Psoas muscle (tissue), 8 donors: ENCODE results near the gene HSD17B1. TPM values are rescaled to one million over a fixed set of nuclear protein-coding genes. Genes with fewer than 3 reads are reported as not detected.
"Not testable (repeated sequence)": the region's sequence is repeated elsewhere in the genome, so short reads cannot be mapped to it uniquely, and the experiment has no call there.

Source experiments
- ATAC-seq, 4 donors: fragments of 200-7000 bp; cut with Tn5 transposase; one replicate each; pipeline ENCODE4 v1.9.1; 2020; ENCODE audit warnings: moderate library complexity in 3 of 4, mild to moderate bottlenecking in 2 of 4
- DNase-seq, 2 donors: peaks; one replicate each; pipeline ENCODE4 v3.0.0-alpha.2; 2020
- H3K27ac ChIP-seq: fragments of 200-600 bp; one replicate; pipeline ENCODE4 v1.8.0; 2022
- H3K27me3 ChIP-seq, 3 donors: fragments of 200-600 bp in 1 of 3; one replicate each; pipeline versions ENCODE4 v1.6.1 to v1.8.0; 2013 to 2022; ENCODE audit warnings: low read length in 2 of 3, mild to moderate bottlenecking in 2 of 3, moderate library complexity in 1 of 3; ENCODE audit not compliant: insufficient read depth in 3 of 3
- H3K36me3 ChIP-seq, 2 donors: fragments of 200-600 bp in 1 of 2; one replicate each; pipeline versions ENCODE4 v1.6.1 to v1.8.0; 2013 to 2022; ENCODE audit warnings: low read depth in 1 of 2, mild to moderate bottlenecking in 1 of 2, moderate library complexity in 1 of 2; ENCODE audit not compliant: insufficient read depth in 1 of 2
- H3K4me1 ChIP-seq: fragments of 200-600 bp; one replicate; pipeline ENCODE4 v1.8.0; 2022
- H3K4me3 ChIP-seq: fragments of 200-600 bp; one replicate; pipeline ENCODE4 v1.8.0; 2022; ENCODE audit warnings: mild to moderate bottlenecking
- H3K9me3 ChIP-seq: fragments of 200-600 bp; one replicate; pipeline ENCODE4 v1.8.0; 2022
- WGBS, 3 donors: extraction: QIAGEN DNeasy Blood & Tissue Kit; methylation state at CpG; one replicate each; pipeline versions ENCODE4 v1.1.6 to v1.1.7; 2013; 5-methylcytosine and 5-hydroxymethylcytosine counted together
- intact Hi-C, 2 donors: fragments of 100-400 bp; cut with DNase I; formaldehyde crosslinking; loops; one replicate each; pipeline versions ENCODE4 v1.11.0 to v1.14.2; 2022
- polyA plus RNA-seq, 3 donors: library from polyadenylated mRNA; stranded (reverse); fragments of 200-250 nt; gene quantifications; one replicate each; pipeline ENCODE4 v1.2.3, GENCODE V29; 2013
- total RNA-seq, 4 donors: library from RNA; stranded (reverse); fragmentation: NEBNext Ultra II Directional in 2 of 4; extraction: Animal tissue kit (Norgen Biotek cat#: 25700) in 2 of 4; gene quantifications; one replicate each; pipeline versions ENCODE4 v1.2.1 to v1.2.4, GENCODE V29; 2021 to 2023
- TF ChIP-seq, protein P1 (sequence below): fragments of 200-600 bp; IDR thresholded peaks from one replicate; pipeline ENCODE4 v1.8.0; 2022; ENCODE audit warnings: antibody characterized with exemption
- donor health status: healthy with polysubstance abuse.
- donor health status: DM: no; HTN: no; CAD: no; lungs with moderate emphysema.
- donor health status: Bipolar disorder and iron deficiency.
- donor health status: healthy.
- donor health status: DM: yes; HTN: yes; CAD: no.
- donor health status: DM: no; HTN: no; CAD: no.
- donor health status: DM: no; HTN: no; CAD: no.
- donor health status: DM: yes; HTN: yes; CAD: no.

Gene HSD17B1
- total and polyA plus RNA-seq, 7 donors: 0.54 to 2.1 (median 1.2) TPM

DNA sequence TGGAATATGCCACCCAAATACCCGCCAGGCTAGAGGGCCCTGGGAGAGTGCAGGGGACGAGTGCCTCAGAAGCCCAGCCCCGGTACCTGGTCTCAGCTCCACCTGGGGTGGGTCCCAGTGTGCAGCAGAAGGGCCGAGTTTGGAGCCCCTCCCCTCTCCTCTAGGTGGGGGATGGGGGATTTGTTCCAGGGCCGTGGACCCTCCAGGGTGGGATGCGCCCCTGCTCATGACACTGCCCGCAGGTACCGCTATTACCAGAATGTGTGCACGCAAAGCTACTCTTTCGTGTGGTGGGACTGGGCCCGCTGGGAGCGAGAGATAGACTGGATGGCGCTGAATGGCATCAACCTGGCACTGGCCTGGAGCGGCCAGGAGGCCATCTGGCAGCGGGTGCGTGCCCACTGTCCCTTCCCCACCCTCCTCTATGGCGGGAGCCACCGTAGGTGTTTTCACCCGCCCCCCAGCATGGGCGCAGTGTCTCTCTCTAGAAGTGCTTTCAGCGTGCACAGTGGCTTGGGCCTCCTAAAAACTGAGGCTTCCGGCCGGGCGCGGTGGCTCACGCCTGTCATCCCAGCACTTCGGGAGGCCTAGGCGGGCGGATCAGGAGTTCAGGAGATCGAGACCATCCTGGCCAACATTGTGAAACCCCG, 15.4 kb upstream of the HSD17B1 start:
- TF ChIP-seq, protein P1, sequence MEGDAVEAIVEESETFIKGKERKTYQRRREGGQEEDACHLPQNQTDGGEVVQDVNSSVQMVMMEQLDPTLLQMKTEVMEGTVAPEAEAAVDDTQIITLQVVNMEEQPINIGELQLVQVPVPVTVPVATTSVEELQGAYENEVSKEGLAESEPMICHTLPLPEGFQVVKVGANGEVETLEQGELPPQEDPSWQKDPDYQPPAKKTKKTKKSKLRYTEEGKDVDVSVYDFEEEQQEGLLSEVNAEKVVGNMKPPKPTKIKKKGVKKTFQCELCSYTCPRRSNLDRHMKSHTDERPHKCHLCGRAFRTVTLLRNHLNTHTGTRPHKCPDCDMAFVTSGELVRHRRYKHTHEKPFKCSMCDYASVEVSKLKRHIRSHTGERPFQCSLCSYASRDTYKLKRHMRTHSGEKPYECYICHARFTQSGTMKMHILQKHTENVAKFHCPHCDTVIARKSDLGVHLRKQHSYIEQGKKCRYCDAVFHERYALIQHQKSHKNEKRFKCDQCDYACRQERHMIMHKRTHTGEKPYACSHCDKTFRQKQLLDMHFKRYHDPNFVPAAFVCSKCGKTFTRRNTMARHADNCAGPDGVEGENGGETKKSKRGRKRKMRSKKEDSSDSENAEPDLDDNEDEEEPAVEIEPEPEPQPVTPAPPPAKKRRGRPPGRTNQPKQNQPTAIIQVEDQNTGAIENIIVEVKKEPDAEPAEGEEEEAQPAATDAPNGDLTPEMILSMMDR: no peak
- WGBS, 3 donors: 50 to 75% (median 56%) methylated on average over 30 of the region's 31 CpGs
- Histone ChIP-seq H3K27ac (peak overlapping the region; percentile 92), H3K4me3 (peak overlapping the region; percentile 74), H3K27me3 (no peaks in the 10 kb centered on the region), H3K4me1 (peaks cover 25% of the 10 kb centered on the region), H3K36me3 (peaks cover 0 to 42% of the 10 kb centered on the region in 2 donors), H3K9me3 (no peaks in the 10 kb centered on the region)
- ATAC-seq (peak in 2 of 4 donors; percentile 1), DNase-seq (peak in 1 of 2 donors; percentile 61)
- intact Hi-C loops: no loop called here

- H3K36me3 ChIP-seq: peaks cover 0 to 49% of the 10 kb centered on the region in 2 donors
- TF ChIP-seq, protein P1: no peak
These were observed 14.8 kb upstream of the HSD17B1 start for GRCh38 chr17:42537826-42538451.

GRCh38 chr17:42538482-42538881, 14.2 kb upstream of the HSD17B1 start:
- H3K4me3 ChIP-seq: no peak overlapping the region
- intact Hi-C loops: no loop called here
- TF ChIP-seq, protein P1: no peak
- WGBS, 3 donors: 94 to 97% (median 94%) methylated on average over 14 of the region's 14 CpGs
- no peak for ATAC-seq
- H3K27me3 ChIP-seq: no peaks in the 10 kb centered on the region
- H3K4me1 ChIP-seq: peaks cover 27% of the 10 kb centered on the region
- H3K9me3 ChIP-seq: no peaks in the 10 kb centered on the region
- peak overlapping the region; percentile 92 for H3K27ac ChIP-seq
- H3K36me3 ChIP-seq: peaks cover 0 to 54% of the 10 kb centered on the region in 2 donors
- DNase-seq: peak in 1 of 2 donors; percentile 50

More at GRCh38 chr17:42537826-42538451, 14.8 kb upstream of the HSD17B1 start:
- peak in 1 of 2 donors; percentile 49 for DNase-seq
- no peak for ATAC-seq
- Histone ChIP-seq H3K4me3 (peak overlapping the region; percentile 74), H3K27ac (peak overlapping the region; percentile 92), H3K9me3 (no peaks in the 10 kb centered on the region), H3K4me1 (peaks cover 23% of the 10 kb centered on the region), H3K27me3 (no peaks in the 10 kb centered on the region)
- WGBS, 3 donors: 91 to 98% (median 96%) methylated on average over 5 of the region's 5 CpGs
- intact Hi-C loops: no loop called here

- 89 to 92% (median 90%) methylated on average over 4 of the region's 4 CpGs for WGBS, 3 donors
- H3K9me3 ChIP-seq, intact Hi-C loops, DNase-seq, ATAC-seq, H3K4me3 ChIP-seq, H3K27me3 ChIP-seq: not testable (repeated sequence)
- Histone ChIP-seq H3K4me1 (peaks cover 29% of the 10 kb centered on the region), H3K36me3 (peaks cover 0 to 59% of the 10 kb centered on the region in 2 donors), H3K27ac (peak overlapping the region; percentile 16)
These were observed 12.2 kb upstream of the HSD17B1 start for GRCh38 chr17:42540558-42540957.

- H3K27ac ChIP-seq: peak overlapping the region; percentile 16
- DNase-seq (peak in 1 of 2 donors; percentile 40), ATAC-seq (no peak)
- TF ChIP-seq, protein P1: no peak
- no peaks in the 10 kb centered on the region for H3K9me3 ChIP-seq
- 75 to 79% (median 77%) methylated on average over 17 of the region's 17 CpGs for WGBS, 3 donors
- intact Hi-C loops: no loop called here
- H3K27me3 ChIP-seq: no peaks in the 10 kb centered on the region
- peaks cover 28% of the 10 kb centered on the region for H3K4me1 ChIP-seq
- peaks cover 0 to 59% of the 10 kb centered on the region in 2 donors for H3K36me3 ChIP-seq
- H3K4me3 ChIP-seq: no peak overlapping the region
These were observed 11.5 kb upstream of the HSD17B1 start for GRCh38 chr17:42541041-42541833.
